NT2/D1 (cell line): ENCODE data around the gene MYO5A.
"Not testable (repeated sequence)": the region's sequence is repeated elsewhere in the genome, so short reads cannot be mapped to it uniquely, and the experiment has no call there.

Experiments used
- DNase-seq: peaks from one replicate; pipeline ENCODE4 v3.0.0-alpha.2; 2011; ENCODE audit warnings: low read depth, low spot score
- H3K27me3 ChIP-seq: 2 replicates; pipeline ENCODE4 v1.6.0; 2011; ENCODE audit warnings: mild to moderate bottlenecking; ENCODE audit not compliant: insufficient read length, insufficient read depth
- H3K36me3 ChIP-seq: 2 replicates; pipeline ENCODE4 v1.6.1; 2011; ENCODE audit warnings: mild to moderate bottlenecking, low read length, mixed read lengths; ENCODE audit not compliant: insufficient read depth, insufficient read length
- H3K4me1 ChIP-seq: 2 replicates; pipeline ENCODE4 v1.5.1; 2011; ENCODE audit not compliant: insufficient read depth, insufficient read length
- H3K4me3 ChIP-seq: 2 replicates; pipeline ENCODE4 v1.5.1; 2011; ENCODE audit warnings: low read depth; ENCODE audit not compliant: insufficient read length
- H3K9ac ChIP-seq: 2 replicates; pipeline ENCODE4 v1.6.0; 2011; ENCODE audit warnings: low read depth; ENCODE audit not compliant: insufficient read length
- H3K9me3 ChIP-seq: 2 replicates; pipeline ENCODE4 v1.5.1; 2011; ENCODE audit warnings: mild to moderate bottlenecking, low read length; ENCODE audit not compliant: insufficient read depth
- SUZ12 ChIP-seq: IDR thresholded peaks from 2 replicates; pipeline ENCODE4 v1.6.1; 2011; ENCODE audit not compliant: insufficient read length, insufficient read depth; ENCODE audit errors: extremely low read depth
- YY1 ChIP-seq: IDR thresholded peaks from 2 replicates; pipeline ENCODE4 v1.6.1; 2011; ENCODE audit not compliant: insufficient read length, insufficient read depth
- ZNF274 ChIP-seq: IDR thresholded peaks from 2 replicates; pipeline ENCODE4 v1.6.1; 2011; ENCODE audit warnings: mild to moderate bottlenecking, low read depth, low read length

The MYO5A gene

GRCh38 chr15:52466134-52466701, 62.5 kb downstream of the MYO5A start:
- Histone ChIP-seq H3K4me3 (no peak overlapping the region), H3K27me3 (no peaks in the 10 kb centered on the region), H3K4me1 (no peaks in the 10 kb centered on the region), H3K36me3 (no peaks in the 10 kb centered on the region), H3K9ac (no peak overlapping the region), H3K9me3 (no peaks in the 10 kb centered on the region)
- TF ChIP-seq YY1 (no peak), SUZ12 (no peak), ZNF274 (no peak)
- no peak for DNase-seq

- DNase-seq = no peak
- Histone ChIP-seq H3K9ac (no peak overlapping the region), H3K9me3 (peaks cover 8% of the 10 kb centered on the region; the same call in 1 of the 2 replicates), H3K4me3 (no peak overlapping the region), H3K4me1 (no peaks in the 10 kb centered on the region), H3K36me3 (no peaks in the 10 kb centered on the region), H3K27me3 (no peaks in the 10 kb centered on the region)
- TF ChIP-seq YY1 (no peak), SUZ12 (no peak), ZNF274 (no peak)
Observed at GRCh38 chr15:52464478-52464877, 64.2 kb downstream of the MYO5A start.

GRCh38 chr15:52464040-52464439, 64.6 kb downstream of the MYO5A start:
- DNase-seq = no peak
- Histone ChIP-seq H3K9me3 (peaks cover 8% of the 10 kb centered on the region; the same call in 1 of the 2 replicates), H3K27me3 (no peaks in the 10 kb centered on the region), H3K4me1 (no peaks in the 10 kb centered on the region), H3K36me3 (no peaks in the 10 kb centered on the region), H3K4me3 (no peak overlapping the region), H3K9ac (no peak overlapping the region)
- TF ChIP-seq YY1 (no peak), ZNF274 (no peak), SUZ12 (no peak)

DNA sequence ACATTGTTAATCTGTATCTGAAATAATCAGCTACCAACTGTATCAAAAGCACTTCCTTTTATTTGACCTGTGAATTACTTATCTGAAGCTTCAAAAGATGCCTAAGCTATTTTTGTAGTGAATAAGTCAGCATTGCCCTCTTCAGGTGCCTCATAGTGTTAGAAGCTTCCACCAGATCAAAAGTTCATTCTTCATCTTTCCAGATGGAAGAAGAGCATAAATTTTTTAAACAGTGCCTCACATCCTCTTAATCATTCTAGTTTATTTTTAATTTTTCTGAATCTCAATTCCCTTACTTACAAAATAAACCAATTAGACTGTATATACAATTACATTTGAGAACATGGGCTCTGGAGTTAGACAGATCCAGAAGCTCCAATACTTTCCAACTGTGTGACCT, 65.0 kb downstream of the MYO5A start:
- DNase-seq = no peak
- Histone ChIP-seq H3K4me3 (no peak overlapping the region), H3K9ac (no peak overlapping the region), H3K36me3 (no peaks in the 10 kb centered on the region), H3K4me1 (no peaks in the 10 kb centered on the region), H3K27me3 (no peaks in the 10 kb centered on the region), H3K9me3 (peaks cover 8% of the 10 kb centered on the region; the same call in 1 of the 2 replicates)
- no peak for TF ChIP-seq SUZ12
- TF ChIP-seq YY1 = no peak
- no peak for TF ChIP-seq ZNF274

- no peak for TF ChIP-seq SUZ12
- TF ChIP-seq YY1 = no peak
- no peak for TF ChIP-seq ZNF274
- Histone ChIP-seq H3K9me3 (peaks cover 8% of the 10 kb centered on the region; the same call in 1 of the 2 replicates), H3K4me1 (no peaks in the 10 kb centered on the region), H3K9ac (no peak overlapping the region), H3K4me3 (no peak overlapping the region), H3K36me3 (no peaks in the 10 kb centered on the region), H3K27me3 (no peaks in the 10 kb centered on the region)
- no peak for DNase-seq
Observed at GRCh38 chr15:52462806-52463360, 65.8 kb downstream of the MYO5A start.

GRCh38 chr15:52459701-52460100, 69.0 kb downstream of the MYO5A start:
- not testable (repeated sequence) for H3K36me3 ChIP-seq, H3K27me3 ChIP-seq, DNase-seq, H3K4me3 ChIP-seq, H3K4me1 ChIP-seq, H3K9ac ChIP-seq
- H3K9me3 ChIP-seq = peaks cover 12% of the 10 kb centered on the region; the same call in 1 of the 2 replicates

DNA sequence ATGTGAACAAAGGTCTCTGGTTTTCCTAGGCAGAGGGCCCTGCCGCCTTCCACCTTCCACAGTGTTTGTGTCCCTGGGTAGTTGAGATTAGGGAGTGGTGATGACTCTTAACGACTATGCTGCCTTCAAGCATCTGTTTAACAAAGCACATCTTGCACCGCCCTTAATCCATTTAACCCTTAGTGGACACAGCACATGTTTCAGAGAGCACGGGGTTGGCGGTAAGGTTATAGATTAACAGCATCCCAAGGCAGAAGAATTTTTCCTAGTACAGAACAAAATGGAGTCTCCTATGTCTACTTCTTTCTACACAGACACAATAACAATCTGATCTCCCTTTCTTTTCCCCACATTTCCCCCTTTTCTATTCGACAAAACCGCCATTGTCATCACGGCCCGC, 69.4 kb downstream of the MYO5A start:
- DNase-seq, H3K4me3 ChIP-seq, H3K27me3 ChIP-seq, H3K36me3 ChIP-seq, H3K4me1 ChIP-seq, H3K9ac ChIP-seq: not testable (repeated sequence)
- H3K9me3 ChIP-seq = peaks cover 12% of the 10 kb centered on the region; the same call in 1 of the 2 replicates

GRCh38 chr15:52448011-52448890, 80.4 kb downstream of the MYO5A start:
- TF ChIP-seq ZNF274 = no peak
- TF ChIP-seq SUZ12 = no peak
- TF ChIP-seq YY1 = no peak
- Histone ChIP-seq H3K9me3 (peaks cover 44% of the 10 kb centered on the region), H3K4me3 (no peak overlapping the region), H3K36me3 (no peaks in the 10 kb centered on the region), H3K4me1 (no peaks in the 10 kb centered on the region), H3K9ac (no peak overlapping the region), H3K27me3 (no peaks in the 10 kb centered on the region)
- DNase-seq = no peak
